Left cardiac atrium (tissue), 4 donors: ENCODE data around the gene GNA12. TPM values are rescaled to one million over a fixed set of nuclear protein-coding genes. Genes with fewer than 3 reads are reported as not detected.
"Not testable (repeated sequence)": the region's sequence is repeated elsewhere in the genome, so short reads cannot be mapped to it uniquely, and the experiment has no call there.

ENCODE experiments used
- ATAC-seq, 2 donors: fragments of 200-7000 bp; cut with Tn5 transposase; one replicate each; pipeline ENCODE4 v1.9.1; 2020; ENCODE audit warnings: mild to moderate bottlenecking in 2 of 2, moderate library complexity in 2 of 2
- DNase-seq: peaks from one replicate; pipeline ENCODE4 v3.0.0-alpha.2; 2020
- intact Hi-C, 2 donors: fragments of 100-400 bp; cut with DNase I; formaldehyde crosslinking; loops; one replicate each; pipeline versions ENCODE4 v1.14.1 to v1.15.1; 2022 to 2023
- total RNA-seq, 2 donors: library from RNA; stranded (reverse); fragmentation: NEBNext Ultra II Directional; extraction: Animal tissue kit (Norgen Biotek cat#: 25700); gene quantifications; one replicate each; pipeline ENCODE4 v1.2.1, GENCODE V29; 2021
- donor health status: DM: no; HTN: yes; CAD: no.
- donor health status: DM: no; HTN: yes; CAD: no; lungs with severe emphysema.
- donor health status: DM: yes; HTN: yes; CAD: no.
- donor health status: Dilated cardiomyopathy.

The GNA12 gene
- total RNA-seq, 2 donors from 2014 or later, result 47.4 to 52.2 TPM

- ATAC-seq (no peak), DNase-seq (no peak)
- intact Hi-C loops, result no loop called here
Observed at GRCh38 chr7:2700141-2700850, 143.8 kb downstream of the GNA12 start.

GRCh38 chr7:2699289-2699620 is 144.9 kb downstream of the GNA12 start:
- ATAC-seq (no peak), DNase-seq (no peak)
- intact Hi-C loops, result no loop called here

GRCh38 chr7:2698581-2699288 is 145.4 kb downstream of the GNA12 start:
- ATAC-seq (peak in 1 of 2 donors; percentile 14), DNase-seq (no peak)
- intact Hi-C loops, result no loop called here

GRCh38 chr7:2694122-2694436 is 150.0 kb downstream of the GNA12 start:
- DNase-seq, intact Hi-C loops, ATAC-seq: not testable (repeated sequence)

- DNase-seq, ATAC-seq, intact Hi-C loops: not testable (repeated sequence)
Observed at GRCh38 chr7:2693420-2694121, 150.5 kb downstream of the GNA12 start.

- ATAC-seq (no peak), DNase-seq (no peak)
- intact Hi-C loops, result no loop called here
Observed at GRCh38 chr7:2692543-2692942, 151.6 kb downstream of the GNA12 start.

GRCh38 chr7:2691932-2692439 is 152.1 kb downstream of the GNA12 start:
- DNase-seq, intact Hi-C loops, ATAC-seq: not testable (repeated sequence)

GRCh38 chr7:2691011-2691707 is 152.9 kb downstream of the GNA12 start:
- intact Hi-C loops, result no loop called here
- DNase-seq (no peak), ATAC-seq (no peak)

- intact Hi-C loops, result loop anchor here (10.0 kb wide), 2 partner anchors 215 to 245 kb away; partner anchors contain the start of gene GRIFIN (in 1 of the 2)
- DNase-seq, result no peak
- ATAC-seq, result no peak
Observed at GRCh38 chr7:2689951-2690705, 154.0 kb downstream of the GNA12 start.

GRCh38 chr7:2689343-2689847 is 154.7 kb downstream of the GNA12 start:
- DNase-seq, result no peak
- no peak for ATAC-seq
- intact Hi-C loops, result loop anchor here (10.0 kb wide), 2 partner anchors 215 to 245 kb away; partner anchors contain the start of gene GRIFIN (in 1 of the 2)

GRCh38 chr7:2688409-2689342 is 155.4 kb downstream of the GNA12 start:
- ATAC-seq (no peak), DNase-seq (no peak)
- intact Hi-C loops, result loop anchor here (10.0 kb wide), 2 partner anchors 214 to 244 kb away; partner anchors contain the start of gene GRIFIN (in 1 of the 2)

GRCh38 chr7:2687881-2688318 is 156.2 kb downstream of the GNA12 start, which contains the start of gene AMZ1:
Gene AMZ1, plus strand, starts transcription at chr7:2688202. Its CDS starts 12,250 bp downstream, at chr7:2700452.
- intact Hi-C loops, result loop anchor here (10.0 kb wide), 2 partner anchors 213 to 243 kb away; partner anchors contain the start of gene GRIFIN (in 1 of the 2)
- ATAC-seq, result peak; percentile 45 to 48

GRCh38 chr7:2687338-2687869 is 156.7 kb downstream of the GNA12 start:
- peak in 1 of 2 donors; percentile 44 for ATAC-seq
- DNase-seq, result no peak
- intact Hi-C loops, result loop anchor here (10.0 kb wide), 2 partner anchors 213 to 243 kb away; partner anchors contain the start of gene GRIFIN (in 1 of the 2)

More at GRCh38 chr7:2687881-2688318, 156.2 kb downstream of the GNA12 start, which contains the start of gene AMZ1:
- DNase-seq, result no peak

GRCh38 chr7:2686101-2686500 is 158.0 kb downstream of the GNA12 start:
- ATAC-seq (no peak), DNase-seq (no peak)
- intact Hi-C loops, result loop anchor here (10.0 kb wide), 2 partner anchors 211 to 241 kb away; partner anchors contain the start of gene GRIFIN (in 1 of the 2)

GRCh38 chr7:2684501-2684900 is 159.6 kb downstream of the GNA12 start:
- no peak for ATAC-seq
- intact Hi-C loops, result loop anchor here (5.0 to 10.0 kb wide), 3 partner anchors 117 to 240 kb away; partner anchors contain the start of gene GRIFIN (in 1 of the 2)
- no peak for DNase-seq
